AG04450 (cell line): ENCODE results near the gene ERN1. TPM values are rescaled to one million over a fixed set of nuclear protein-coding genes. Genes with fewer than 3 reads are reported as not detected.

Experiments
- CTCF ChIA-PET: fragments of 300-600, 350-600 bp; formaldehyde crosslinking; extraction: SDS; loops from one replicate; lab custom pipeline; 2022; ENCODE audit warnings: antibody characterized with exemption, inconsistent platforms; lab: Charles Lee
- POLR2A ChIA-PET: fragments of 350-600 bp; formaldehyde crosslinking; extraction: SDS; loops from one replicate; lab custom pipeline; 2021; ENCODE audit warnings: antibody characterized with exemption, inconsistent platforms; lab: Yijun Ruan, JAX
- DNase-seq: peaks from one replicate; pipeline ENCODE4 v3.0.0-alpha.2; 2011; ENCODE audit warnings: low read depth, low spot score
- H3K27ac ChIP-seq: one replicate; pipeline ENCODE4 v1.5.1; 2012; ENCODE audit warnings: low read depth, low read length, control low read depth
- H3K27me3 ChIP-seq: one replicate; pipeline ENCODE4 v1.6.0; 2012; ENCODE audit warnings: low read length; ENCODE audit not compliant: control insufficient read depth, insufficient read depth
- H3K4me3 ChIP-seq: 2 replicates; pipeline ENCODE4 v1.5.1; 2011; ENCODE audit warnings: mild to moderate bottlenecking, low read depth, low read length, control low read depth
- H3K9me3 ChIP-seq: 2 replicates; pipeline ENCODE4 v1.5.1; 2012; ENCODE audit warnings: low read length; ENCODE audit not compliant: control insufficient read depth, insufficient read depth
- polyA plus RNA-seq: library from polyadenylated mRNA; depleted of rRNA; stranded (reverse); fragments of >200 nt; gene quantifications from 2 replicates; pipeline ENCODE4 v1.2.3, GENCODE V29; 2011
- TF ChIP-seq, protein P1 (sequence below): IDR thresholded peaks from 2 replicates; pipeline ENCODE4 v1.5.1; 2011; ENCODE audit warnings: low read depth, low read length, control low read depth, inconsistent platforms

The ERN1 gene
- polyA plus RNA-seq, 1 experiment: 4.7 TPM

DNA sequence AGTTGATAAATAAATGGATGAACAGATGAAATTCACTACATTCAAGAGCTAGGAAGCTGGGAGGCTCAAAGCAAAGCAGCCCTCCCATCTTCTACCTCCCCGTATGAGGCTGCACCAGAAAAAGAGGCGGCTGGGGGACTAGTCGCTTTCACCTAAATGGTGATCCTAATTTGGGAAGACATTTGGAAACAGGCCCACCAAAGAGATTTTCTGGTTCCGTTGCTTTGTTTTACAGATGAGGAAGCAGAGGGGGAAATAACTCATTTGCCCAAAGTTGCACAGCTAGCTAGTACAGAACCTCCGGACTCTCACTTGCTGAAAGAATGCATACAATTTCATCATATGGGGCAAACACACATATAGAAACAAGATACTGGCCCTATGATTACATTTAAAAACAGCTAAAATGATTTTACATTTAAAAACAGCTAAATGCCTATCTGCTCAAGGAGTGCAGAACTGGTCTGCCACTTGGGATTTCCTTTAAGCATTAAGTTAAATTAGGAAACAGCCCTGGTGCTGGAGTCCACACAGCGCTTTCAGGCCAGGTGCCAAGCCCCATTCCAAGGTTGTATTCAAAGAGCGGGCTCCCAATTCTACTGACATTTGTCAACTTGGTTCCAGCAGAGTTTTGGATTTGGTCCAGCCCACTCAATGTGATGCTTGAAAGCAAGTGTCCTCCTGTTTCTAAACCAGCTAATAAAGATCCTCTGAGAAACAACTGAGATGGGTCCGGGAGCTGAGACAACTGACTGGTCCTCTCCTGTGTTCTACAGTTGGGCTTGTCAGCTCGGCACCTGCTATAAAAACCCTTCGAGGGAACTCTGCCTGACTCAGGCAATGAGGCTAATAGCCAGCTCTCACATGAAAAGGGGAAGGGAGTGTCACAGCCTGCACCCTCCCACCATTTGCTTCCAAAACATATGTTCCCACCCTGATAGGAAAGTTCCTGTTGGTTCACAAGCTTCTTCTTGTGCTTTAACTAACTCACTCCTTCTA lies 11.7 kb downstream of the ERN1 start:
- no peak for DNase-seq
- no peaks in the 10 kb centered on the region for H3K9me3 ChIP-seq
- H3K27ac ChIP-seq: no peak overlapping the region
- no peaks in the 10 kb centered on the region for H3K27me3 ChIP-seq
- TF ChIP-seq, protein P1, sequence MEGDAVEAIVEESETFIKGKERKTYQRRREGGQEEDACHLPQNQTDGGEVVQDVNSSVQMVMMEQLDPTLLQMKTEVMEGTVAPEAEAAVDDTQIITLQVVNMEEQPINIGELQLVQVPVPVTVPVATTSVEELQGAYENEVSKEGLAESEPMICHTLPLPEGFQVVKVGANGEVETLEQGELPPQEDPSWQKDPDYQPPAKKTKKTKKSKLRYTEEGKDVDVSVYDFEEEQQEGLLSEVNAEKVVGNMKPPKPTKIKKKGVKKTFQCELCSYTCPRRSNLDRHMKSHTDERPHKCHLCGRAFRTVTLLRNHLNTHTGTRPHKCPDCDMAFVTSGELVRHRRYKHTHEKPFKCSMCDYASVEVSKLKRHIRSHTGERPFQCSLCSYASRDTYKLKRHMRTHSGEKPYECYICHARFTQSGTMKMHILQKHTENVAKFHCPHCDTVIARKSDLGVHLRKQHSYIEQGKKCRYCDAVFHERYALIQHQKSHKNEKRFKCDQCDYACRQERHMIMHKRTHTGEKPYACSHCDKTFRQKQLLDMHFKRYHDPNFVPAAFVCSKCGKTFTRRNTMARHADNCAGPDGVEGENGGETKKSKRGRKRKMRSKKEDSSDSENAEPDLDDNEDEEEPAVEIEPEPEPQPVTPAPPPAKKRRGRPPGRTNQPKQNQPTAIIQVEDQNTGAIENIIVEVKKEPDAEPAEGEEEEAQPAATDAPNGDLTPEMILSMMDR: no peak
- CTCF ChIA-PET: interaction anchor here (0.7 to 1.9 kb wide), 5 partner anchors 14 to 311 kb away, joined by 3 to 12 read pairs (median 4); no protein-coding TSS in a partner anchor
- POLR2A ChIA-PET: interaction anchor here (0.9 kb wide), 1 partner anchor 11 kb away, joined by 3 read pairs; the partner anchor contains the start of gene ERN1
- H3K4me3 ChIP-seq: no peak overlapping the region

DNA sequence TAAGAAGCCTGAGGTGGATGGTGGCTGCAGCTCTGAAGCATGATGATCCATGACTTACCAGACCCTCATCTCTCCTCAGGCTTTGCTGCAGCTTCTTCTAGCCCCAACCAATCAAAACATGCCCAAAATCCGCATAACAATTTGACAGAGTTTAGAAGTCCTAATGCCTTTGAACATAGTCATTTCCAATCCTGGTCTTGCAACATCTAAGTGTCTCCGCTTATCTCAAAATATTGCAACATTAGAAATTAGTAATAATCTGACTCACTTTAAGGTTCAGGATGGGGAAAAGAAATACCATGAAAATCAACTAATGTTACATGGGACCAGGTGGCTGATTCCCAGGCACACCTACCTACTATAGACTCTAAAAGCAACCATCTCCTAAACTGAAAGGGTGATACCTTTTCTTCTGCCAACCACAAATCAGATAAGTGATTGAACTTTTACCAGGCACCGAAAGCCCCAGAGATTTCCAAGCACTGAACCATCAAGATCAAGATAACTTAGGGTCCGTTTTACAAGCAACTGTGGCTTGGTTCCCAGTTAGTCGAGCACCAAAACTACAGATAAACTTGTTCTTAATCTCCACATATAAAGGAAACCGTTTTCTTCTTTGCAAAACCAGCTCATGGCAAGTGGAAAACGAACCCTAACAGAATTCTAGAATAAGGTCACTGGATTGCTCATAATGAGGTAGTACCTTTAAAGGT lies 14.0 kb downstream of the ERN1 start:
- Histone ChIP-seq H3K4me3 (no peak overlapping the region), H3K27ac (peak overlapping the region; percentile 21), H3K27me3 (no peaks in the 10 kb centered on the region), H3K9me3 (no peaks in the 10 kb centered on the region)
- POLR2A ChIA-PET: interaction anchor here (0.6 to 1.6 kb wide), 4 partner anchors 14 to 654 kb away, joined by 3 to 16 read pairs (median 3); partner anchors contain the start of gene ERN1
- CTCF ChIA-PET: interaction anchor here (1.0 to 1.8 kb wide), 5 partner anchors 18 to 93 kb away, joined by 3 to 6 read pairs (median 3); no protein-coding TSS in a partner anchor
- TF ChIP-seq, protein P1: no peak
- peak; percentile 65 for DNase-seq

DNA sequence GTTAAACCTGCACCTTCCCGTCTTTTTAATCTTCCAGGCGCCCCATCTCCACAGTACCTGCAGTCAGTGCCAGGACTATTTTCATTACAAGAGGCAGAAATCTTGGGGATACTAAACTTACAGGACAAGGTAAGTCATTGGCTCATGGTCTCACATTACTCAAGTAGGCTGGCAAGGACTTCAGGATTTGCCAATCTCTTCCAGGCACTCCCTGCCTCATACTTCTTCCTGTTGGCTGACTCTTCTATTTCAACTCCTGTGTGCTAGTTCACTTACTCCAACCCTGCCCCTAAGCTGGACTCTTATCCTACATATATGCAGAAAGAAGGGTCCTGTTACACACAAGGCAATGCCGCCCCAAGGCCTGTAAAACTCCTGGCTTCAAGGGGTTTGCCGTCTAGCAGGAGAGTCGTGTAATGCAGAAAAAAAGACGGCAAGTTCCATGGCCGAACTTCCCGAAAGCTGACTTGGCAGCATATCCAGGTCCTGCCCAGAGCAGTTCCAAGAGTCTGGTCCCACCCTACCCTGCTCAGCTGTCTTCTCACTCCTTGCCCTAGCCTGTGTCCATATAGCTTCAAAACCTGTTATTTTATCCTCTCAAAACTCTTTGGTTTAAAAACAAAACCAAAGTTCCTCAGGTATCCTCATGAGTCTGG lies 14.8 kb downstream of the ERN1 start:
- H3K27me3 ChIP-seq: no peaks in the 10 kb centered on the region
- no peak overlapping the region for H3K27ac ChIP-seq
- H3K4me3 ChIP-seq: no peak overlapping the region
- TF ChIP-seq, protein P1: no peak
- POLR2A ChIA-PET: interaction anchor here (0.6 to 1.6 kb wide), 4 partner anchors 15 to 653 kb away, joined by 3 to 16 read pairs (median 3); partner anchors contain the start of gene ERN1
- no peak for DNase-seq
- no peaks in the 10 kb centered on the region for H3K9me3 ChIP-seq
- CTCF ChIA-PET: interaction anchor here (0.6 to 1.8 kb wide), 5 partner anchors 18 to 94 kb away, joined by 3 to 6 read pairs (median 4); no protein-coding TSS in a partner anchor

DNA sequence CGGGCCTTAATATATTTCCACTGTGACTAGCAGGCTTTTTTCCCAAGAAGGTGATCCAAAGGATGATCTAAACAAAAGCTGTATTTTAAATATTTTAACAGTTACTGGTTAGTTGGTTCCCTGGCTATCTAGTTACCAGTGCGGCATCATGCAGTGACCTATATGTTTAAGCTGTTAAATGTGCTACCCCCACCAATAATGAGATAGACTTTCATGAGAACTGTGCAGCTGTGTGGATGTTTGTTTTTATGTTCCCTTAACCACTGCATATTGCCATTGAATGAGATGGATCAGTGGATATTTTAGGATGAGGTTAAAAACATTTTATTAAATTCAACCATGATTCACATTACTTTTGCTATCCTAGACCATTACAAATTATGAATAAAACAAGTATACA lies 16.9 kb downstream of the ERN1 start:
- Histone ChIP-seq H3K4me3 (no peak overlapping the region), H3K27me3 (no peaks in the 10 kb centered on the region), H3K9me3 (no peaks in the 10 kb centered on the region), H3K27ac (no peak overlapping the region)
- no peak for DNase-seq
- TF ChIP-seq, protein P1: no peak
- CTCF ChIA-PET: interaction anchor here (0.5 to 1.6 kb wide), 3 partner anchors 20 to 209 kb away, joined by 4 to 10 read pairs (median 5); no protein-coding TSS in a partner anchor
- POLR2A ChIA-PET: no interaction called here
